Ammon's horn (tissue), 1 donor: ENCODE measurements around the gene HOXB13.
A peak's percentile ranks its signal among the peaks of the same experiment; 100 is the strongest.
"Not testable (repeated sequence)": the region's sequence is repeated elsewhere in the genome, so short reads cannot be mapped to it uniquely, and the experiment has no call there.

ENCODE experiments used
- DNase-seq: peaks from one replicate; pipeline ENCODE4 v3.0.0-alpha.2; 2016; ENCODE audit warnings: low spot score

The HOXB13 gene

DNA sequence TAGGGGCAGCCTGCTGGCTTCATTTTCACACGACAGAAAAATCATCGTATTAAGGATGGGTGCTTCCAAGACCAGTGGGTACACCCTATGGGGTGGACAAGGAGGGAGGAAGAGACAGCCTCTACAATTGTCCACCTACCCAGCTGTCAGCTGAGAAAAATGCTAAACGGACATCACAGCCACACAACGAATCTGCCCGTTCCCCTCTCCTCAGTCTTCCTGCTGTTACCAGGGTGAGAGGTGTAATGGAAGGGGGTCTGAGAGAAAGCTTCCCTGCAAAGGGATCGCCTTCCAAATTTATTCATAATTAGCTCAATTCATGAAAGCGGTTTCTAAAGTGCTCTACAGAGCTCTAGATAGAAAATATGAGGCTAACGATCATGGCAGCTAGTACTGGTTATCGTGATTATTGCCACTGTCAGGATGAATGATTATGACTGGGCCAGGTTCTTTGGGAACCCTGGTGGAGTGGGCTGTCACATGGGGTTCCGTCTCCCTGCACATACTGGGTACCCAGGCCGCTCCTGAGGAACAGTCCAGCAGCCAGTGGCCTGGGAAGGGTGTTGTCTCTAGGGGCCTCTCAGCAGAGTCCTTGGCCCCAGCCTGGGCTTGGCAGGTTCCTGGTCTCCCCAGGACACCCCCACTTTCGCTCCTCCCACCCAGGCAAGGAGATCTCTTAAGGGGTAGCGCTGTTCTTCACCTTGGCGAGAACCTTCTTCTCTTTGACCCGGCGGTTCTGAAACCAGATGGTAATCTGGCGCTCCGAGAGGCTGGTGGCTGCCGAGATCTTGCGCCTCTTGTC lies 2.2 kb downstream of the HOXB13 start:
- no peak for DNase-seq

DNA sequence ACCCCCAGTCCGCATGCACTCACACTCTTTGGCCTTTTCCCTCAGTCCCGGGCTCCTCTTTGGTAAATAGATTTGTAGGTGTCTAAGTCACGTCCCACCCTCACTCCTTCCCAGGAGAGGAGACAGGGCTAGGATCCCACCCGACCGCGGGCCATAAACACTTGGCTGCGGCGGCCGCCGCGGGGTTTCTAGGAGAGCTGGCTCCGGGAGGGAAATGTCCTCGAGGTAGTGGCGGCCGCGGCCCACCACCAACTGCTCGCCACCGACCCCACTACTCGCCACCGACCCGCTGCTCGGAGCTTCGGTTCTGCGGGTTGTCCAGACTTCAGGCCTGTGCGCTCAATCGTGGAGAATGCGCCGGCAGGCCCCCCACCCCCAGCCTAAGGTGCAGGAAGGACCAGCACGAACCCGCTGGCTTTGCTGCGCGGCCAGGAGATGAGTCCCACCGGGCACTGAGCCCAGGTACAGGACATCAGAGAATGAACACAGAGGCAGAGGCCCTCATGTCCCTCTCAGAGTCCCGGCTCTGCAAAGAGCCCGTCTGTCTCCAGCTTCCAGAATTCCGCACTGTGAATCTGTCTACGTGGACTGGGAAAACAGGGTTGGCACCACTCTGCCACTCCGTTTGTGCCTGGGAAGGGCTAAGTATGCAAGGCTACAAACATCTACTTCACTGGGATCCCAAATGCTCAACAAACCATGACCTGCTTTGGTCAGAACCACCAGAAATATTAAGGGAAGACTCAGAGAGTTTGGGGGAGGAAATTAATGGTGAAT lies 3.1 kb downstream of the HOXB13 start:
- DNase-seq, result no peak

DNA sequence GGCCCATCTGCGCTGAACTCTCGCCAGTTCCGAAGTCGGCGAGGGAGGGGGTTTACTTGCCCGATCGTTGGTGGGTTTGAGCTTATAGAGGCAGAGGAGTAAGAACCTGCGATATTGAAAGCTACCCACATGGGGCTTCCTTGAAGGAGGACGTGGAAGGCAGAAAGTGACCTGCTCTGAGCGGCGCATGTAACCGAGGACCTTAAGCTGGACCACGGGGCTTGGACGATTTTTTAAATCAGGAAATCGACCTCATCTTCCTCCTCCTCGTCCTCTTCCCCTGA lies 3.6 kb downstream of the HOXB13 start:
- no peak for DNase-seq

DNA sequence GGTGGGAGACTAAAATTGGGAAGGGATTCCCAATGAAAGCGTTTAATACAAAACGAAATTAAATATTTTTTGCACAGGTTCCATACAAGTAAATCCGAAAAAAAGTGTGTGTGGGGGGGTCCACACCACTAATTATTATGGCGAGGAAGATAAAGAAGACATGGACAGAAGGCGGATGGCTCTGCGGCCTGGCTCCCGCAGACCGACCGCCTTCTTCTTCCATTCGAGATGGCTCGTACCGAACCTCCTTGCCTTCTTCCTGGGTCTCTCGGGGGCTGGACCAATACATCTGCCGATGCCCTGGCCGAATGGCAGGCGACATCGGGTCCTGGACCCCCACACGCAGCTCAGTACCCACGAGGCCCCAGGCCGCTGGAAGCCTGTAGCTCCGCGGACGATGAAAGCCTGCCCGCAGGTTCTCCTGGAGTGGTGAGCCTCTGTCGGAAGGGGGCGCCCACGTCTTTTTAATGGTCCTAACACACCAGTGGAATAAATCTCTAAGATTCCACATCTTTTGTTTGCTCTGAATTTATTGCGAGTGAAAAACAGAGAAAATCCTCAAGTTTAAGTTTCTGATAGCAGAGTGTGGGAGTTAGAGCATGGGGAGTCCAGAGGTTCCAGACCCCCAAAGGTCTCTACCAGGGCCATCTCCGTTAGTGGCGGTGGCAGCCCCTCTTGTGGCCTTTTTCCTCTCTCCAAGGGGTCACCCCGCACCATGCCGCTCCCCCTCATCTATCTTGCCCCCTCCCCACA lies 4.1 kb downstream of the HOXB13 start:
- DNase-seq, result peak; percentile 68

- DNase-seq, result no peak
Observed at GRCh38 chr17:48723423-48724250, 4.9 kb downstream of the HOXB13 start.

DNA sequence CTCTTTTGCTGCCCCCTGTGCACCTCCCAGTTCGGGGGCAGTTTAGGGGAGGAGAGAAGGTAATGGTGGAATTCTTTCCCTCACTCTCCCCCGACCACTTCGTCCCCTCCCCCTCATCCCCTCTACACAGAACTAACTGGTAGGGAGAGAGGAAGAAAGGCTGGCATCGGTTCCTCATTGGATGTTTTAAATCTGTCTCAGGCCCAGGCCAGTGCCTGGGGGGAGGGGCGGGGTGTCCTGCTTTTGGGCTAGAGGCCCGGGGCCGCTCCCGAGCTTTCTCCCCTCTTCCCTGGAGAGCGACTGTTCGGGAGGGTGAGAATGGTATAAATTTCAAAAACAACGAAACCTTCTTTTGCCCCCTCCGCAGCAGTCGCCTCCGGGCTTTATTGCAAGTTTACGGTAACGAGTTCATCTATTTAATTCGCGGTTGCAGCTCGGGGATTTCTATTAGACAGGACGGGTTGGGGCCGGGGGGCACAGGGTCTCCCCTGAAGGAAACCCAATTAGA lies 5.6 kb downstream of the HOXB13 start, which contains the start of gene PRAC2:
Gene PRAC2, plus strand, starts transcription at position 271 of the 508 bp plus-strand sequence. CDS start 1,226 bp downstream, outside the sequence.
- no peak for DNase-seq

GRCh38 chr17:48722201-48722907 lies 6.2 kb downstream of the HOXB13 start, which contains the start of gene PRAC1:
TSS of gene PRAC1 (minus strand) at chr17:48722518. CDS start at chr17:48722392, 126 bp downstream.
- DNase-seq, result no peak

DNA sequence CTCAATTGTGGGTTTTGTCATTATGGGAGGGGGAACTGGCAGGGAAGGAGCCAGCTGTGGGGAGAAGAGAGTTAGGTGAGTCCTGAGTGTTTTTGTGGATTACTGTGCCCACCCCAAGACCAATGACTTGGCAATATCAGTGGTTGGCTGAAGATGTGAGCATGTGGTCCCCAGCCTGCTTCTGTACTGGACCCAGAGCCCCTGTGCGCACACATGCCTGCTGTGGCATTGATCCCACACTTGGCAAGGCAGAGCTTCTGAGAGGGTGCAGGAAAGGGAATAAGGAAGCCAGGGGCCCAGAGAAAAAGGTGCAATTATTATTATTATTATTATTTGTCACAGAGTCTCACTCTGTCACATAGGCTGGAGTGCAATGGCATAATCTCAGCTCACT lies 7.5 kb downstream of the HOXB13 start:
- DNase-seq, result no peak

DNA sequence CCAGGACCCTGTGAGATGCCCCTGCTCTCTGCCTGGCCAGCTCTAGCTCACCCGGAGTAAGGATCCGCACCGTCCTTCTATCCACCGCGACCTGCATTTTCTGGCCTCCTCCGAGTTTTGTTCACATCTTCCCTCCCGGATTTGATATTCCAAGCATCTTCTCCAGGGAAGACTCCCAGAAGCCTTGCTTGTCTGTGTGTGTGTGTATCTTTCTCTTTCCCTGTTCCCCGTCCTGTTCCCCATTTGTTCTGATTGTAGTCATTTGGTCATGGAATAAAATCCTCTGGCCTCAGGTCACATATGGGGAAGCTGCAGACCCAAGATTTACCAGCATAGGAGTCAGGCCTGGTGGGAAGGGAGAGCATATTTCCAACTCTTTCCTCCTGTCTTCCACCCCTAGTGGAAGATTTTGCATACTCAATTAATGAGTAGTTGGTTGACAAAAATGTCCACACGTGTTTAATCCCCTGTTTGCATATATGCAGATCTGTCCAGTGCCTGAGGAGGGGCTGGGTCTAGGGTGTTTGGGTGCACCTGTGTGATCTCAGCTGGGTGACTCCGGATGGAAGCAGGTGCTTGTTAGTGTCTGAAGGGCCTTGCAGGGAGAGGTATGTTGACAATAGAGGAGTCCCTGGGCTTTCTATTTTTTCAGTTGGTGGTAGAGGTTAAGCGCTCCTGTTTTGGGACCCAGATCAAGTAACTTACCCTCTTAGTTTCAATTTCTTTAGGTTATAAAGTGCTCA lies 8.1 kb downstream of the HOXB13 start:
- no peak for DNase-seq

DNA sequence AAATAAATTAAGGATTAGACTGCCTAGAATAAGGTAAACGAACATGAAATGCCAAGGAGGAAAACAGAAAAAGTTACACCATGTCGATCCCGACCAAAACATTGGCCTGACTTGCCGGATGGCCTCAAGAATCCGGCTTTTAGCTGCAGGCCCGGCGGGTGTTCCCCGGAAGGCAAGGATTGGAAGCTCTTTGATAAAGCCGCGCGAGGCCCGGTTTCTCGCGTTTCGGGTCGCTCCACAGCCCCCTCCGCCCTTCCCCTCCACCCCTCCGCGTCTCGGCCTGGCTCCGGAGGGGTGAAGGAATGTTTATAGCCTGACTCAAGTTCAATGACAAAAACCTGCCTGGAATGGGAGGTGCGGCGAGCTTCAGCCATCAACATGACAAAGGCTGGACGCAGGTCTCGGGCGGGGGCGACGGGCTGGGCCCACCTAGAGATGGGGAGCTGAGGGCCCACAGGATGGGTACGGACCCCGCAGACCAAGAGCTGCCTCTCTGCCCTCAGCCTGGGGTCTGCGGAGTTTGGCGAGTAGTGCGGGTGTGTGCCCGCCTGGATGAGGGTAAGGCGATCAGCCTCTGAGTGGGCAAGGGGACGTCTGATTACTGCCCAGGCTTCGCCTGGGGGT lies 8.8 kb downstream of the HOXB13 start:
- no peak for DNase-seq

GRCh38 chr17:48718761-48719641 lies 9.5 kb downstream of the HOXB13 start:
- DNase-seq, result no peak

GRCh38 chr17:48718227-48718760 lies 10.3 kb downstream of the HOXB13 start:
- DNase-seq, result no peak

DNA sequence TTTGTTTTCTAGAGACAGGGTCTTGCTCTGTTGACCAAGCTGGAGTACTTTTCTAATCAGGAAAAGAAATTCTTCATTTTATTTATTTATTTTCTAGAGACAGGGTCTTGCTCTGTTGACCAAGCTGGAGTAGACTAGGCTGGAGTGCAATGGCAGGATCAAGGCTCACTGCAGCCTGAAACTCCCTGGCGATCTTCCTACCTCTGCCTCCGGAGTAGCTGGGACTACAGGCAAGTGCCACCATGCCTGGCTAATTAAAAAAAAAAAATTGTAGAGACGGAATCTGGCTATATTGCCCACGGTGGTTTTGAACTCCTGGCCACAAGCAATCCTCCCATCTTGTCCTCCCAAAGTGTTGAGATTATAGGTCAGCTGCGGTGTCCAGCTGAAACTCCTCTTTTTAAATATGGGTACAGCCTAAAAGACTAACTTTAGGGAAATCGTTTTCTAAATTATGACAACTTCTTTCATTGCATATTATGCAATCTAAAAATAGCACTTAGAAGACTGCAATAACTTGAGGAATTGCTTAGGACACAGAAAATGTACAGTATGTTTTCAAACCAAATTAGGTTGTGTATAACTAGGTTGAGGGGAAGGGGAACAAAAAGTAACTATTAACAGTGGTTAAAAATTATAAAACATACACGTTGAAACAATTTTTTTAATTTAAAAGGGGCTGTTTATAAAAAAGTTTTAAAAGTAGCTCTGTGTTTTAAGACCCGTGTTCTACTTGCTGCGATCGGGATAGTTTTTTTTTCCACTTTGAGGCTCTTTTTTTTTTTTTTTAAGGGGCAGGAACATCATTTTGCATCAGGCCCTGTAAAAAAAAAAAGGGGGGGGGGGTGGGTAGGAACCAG lies 11.0 kb downstream of the HOXB13 start:
- DNase-seq, result no peak

DNA sequence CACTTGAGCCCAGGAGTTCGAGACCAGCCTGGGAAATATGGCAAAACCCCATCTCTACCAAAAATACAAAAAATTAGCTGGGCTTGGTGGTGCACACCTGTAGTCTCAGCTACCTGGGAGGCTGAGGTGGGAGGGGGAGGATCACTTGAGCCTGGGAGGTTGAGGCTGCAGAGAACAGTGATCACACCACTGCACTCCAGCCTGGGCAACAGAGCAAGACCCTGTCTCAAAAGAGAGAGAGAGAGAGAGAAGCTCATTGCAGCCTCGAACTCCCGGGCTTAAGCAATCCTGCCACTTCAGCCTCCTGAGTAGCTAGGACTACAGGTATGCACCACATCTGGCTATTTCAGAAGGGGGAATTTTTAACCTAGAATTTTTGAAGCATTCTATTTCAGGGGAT lies 12.0 kb downstream of the HOXB13 start:
- DNase-seq, result not testable (repeated sequence)

DNA sequence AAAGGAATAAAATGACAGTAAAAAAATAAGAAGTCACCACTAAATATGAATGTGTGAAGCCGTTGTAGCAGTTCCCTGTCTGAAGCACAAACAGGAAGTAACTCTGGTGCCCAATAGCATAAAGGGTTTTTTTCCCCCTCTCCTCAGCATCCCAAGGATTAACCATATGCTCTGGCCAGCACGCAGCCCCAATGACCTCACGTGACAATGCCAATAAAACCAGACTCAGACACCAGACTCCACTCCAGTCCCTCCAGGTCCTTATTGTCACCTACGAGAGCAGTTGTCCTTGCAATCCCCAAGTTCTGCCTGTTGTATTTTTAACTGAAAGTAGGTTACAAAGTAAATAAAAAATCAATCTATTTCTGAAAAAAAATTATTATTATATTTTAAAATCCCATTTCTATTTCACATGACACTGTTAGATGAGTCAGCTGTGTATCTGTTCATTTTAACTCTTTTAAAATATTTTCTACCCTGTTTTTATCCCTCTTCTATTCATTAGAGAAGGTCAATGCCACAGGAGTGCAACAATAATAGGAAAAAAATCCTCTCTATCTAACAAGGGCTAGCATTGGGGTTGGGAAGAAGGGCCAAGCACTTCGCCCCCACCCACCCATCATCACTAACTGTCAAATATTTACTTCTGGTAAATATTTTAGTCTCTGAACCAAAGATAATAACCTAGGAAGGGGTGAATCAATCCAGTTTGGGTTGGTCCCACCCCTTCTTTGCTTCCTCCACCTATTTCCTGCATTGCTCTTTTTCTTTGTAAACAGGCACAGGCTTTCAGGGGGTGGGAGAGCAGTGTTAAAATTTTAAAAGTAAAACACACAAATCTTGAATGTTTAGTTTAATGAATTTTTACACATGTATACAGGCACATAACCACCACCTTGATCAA lies 12.8 kb downstream of the HOXB13 start:
- DNase-seq, result no peak

- no peak for DNase-seq
Observed at GRCh38 chr17:48711128-48711527, 17.4 kb downstream of the HOXB13 start.
